Osteoblast (primary cell): ENCODE results near the gene ULK4. TPM values are rescaled to one million over a fixed set of nuclear protein-coding genes. Genes with fewer than 3 reads are reported as not detected.
A peak's percentile ranks its signal among the peaks of the same experiment; 100 is the strongest.

Experiments
- DNase-seq: peaks from one replicate; pipeline ENCODE4 v3.0.0; 2011; ENCODE audit warnings: low spot score, mixed read lengths; ENCODE audit not compliant: insufficient read length; ENCODE audit errors: missing footprints
- H2AFZ ChIP-seq: 2 replicates; pipeline ENCODE4 v1.6.0; 2011; ENCODE audit warnings: mild to moderate bottlenecking, low read length
- H3K27ac ChIP-seq: 2 replicates; pipeline ENCODE4 v1.5.1; 2011; ENCODE audit warnings: mild to moderate bottlenecking, low read depth, low read length, moderate library complexity
- H3K27me3 ChIP-seq: 2 replicates; pipeline ENCODE4 v1.6.0; 2012; ENCODE audit warnings: mild to moderate bottlenecking, control low read depth, inconsistent platforms, low read length, moderate library complexity; ENCODE audit not compliant: insufficient read depth
- H3K36me3 ChIP-seq: 2 replicates; pipeline ENCODE4 v1.5.1; 2011; ENCODE audit warnings: mild to moderate bottlenecking, low read length, control low read depth, moderate library complexity; ENCODE audit not compliant: insufficient read depth
- H3K4me1 ChIP-seq: 2 replicates; pipeline ENCODE4 v1.5.1; 2011; ENCODE audit warnings: mild to moderate bottlenecking, low read length, control low read depth, moderate library complexity; ENCODE audit not compliant: insufficient read depth
- H3K4me2 ChIP-seq: 2 replicates; pipeline ENCODE4 v1.6.0; 2011; ENCODE audit warnings: mild to moderate bottlenecking, low read length; ENCODE audit not compliant: insufficient read depth
- H3K4me3 ChIP-seq: fragments of 200-600 bp; sonication (generic); 3 replicates; pipeline ENCODE4 v1.5.1; 2012; ENCODE audit warnings: mild to moderate bottlenecking, low read length, inconsistent platforms; ENCODE audit not compliant: insufficient read depth
- H3K79me2 ChIP-seq: 2 replicates; pipeline ENCODE4 v1.6.0; 2012; ENCODE audit warnings: mild to moderate bottlenecking, low read length, control low read depth, inconsistent platforms; ENCODE audit not compliant: insufficient read depth
- H3K9me3 ChIP-seq: 2 replicates; pipeline ENCODE4 v1.5.1; 2011; ENCODE audit warnings: low read depth, low read length, control low read depth
- H4K20me1 ChIP-seq: 2 replicates; pipeline ENCODE4 v1.6.0; 2012; ENCODE audit warnings: mild to moderate bottlenecking, low read length, control low read depth; ENCODE audit not compliant: insufficient read depth
- total RNA-seq: library from RNA; depleted of rRNA; stranded (reverse); fragments of >200 nt; gene quantifications from 2 replicates; pipeline ENCODE4 v1.2.3, GENCODE V29; 2012
- TF ChIP-seq, protein P1 (sequence below): IDR thresholded peaks from 2 replicates; pipeline ENCODE4 v1.5.1; 2011; ENCODE audit warnings: mild to moderate bottlenecking, low read depth, low read length, moderate library complexity; ENCODE audit errors: extremely low read depth

Gene ULK4
- total RNA-seq, 1 donor, result 20.6 TPM

DNA sequence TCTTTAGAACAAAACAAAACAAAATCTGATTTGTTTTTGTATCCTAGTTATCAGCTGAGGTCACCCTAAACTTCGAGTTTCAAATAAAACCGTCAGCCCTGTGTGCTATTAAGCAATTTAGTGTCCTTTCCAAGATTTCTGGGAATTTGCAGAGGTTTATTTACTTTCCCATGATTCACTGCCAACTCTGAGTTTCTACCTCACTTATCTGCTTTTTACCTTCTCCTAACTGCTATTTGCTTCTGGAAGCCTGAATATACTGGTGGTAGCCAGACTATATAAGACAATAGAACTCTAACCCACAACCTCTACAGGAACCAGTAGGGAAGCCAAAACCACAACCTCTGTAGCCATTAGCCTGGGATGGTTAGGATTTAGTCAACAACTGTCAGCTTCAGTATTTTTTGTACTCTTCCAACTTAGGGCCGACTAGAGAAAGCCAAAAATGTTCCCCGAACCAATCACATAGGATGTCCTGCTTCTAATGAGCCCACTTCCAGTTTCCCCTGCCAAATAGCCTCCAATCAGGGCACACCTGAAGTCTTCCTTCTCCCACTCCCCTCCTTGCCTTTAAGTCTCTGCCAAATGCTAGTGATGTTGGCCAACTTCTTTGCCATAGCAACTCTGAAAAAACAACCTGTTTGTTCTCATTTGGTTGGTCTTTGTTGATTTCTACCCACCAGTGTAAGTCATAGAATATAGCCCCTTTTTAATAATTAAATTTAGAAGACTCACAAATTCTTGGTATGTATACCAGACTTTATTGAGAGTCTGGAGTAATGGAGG is 273.1 kb downstream of the ULK4 start:
- Histone ChIP-seq H2AFZ (no peak overlapping the region), H3K9me3 (no peaks in the 10 kb centered on the region), H3K4me1 (peaks cover 25% of the 10 kb centered on the region), H4K20me1 (no peaks in the 10 kb centered on the region), H3K79me2 (no peaks in the 10 kb centered on the region), H3K4me3 (no peak overlapping the region), H3K27ac (peak overlapping the region; percentile 72), H3K36me3 (no peaks in the 10 kb centered on the region), H3K4me2 (no peak overlapping the region), H3K27me3 (no peaks in the 10 kb centered on the region)
- TF ChIP-seq, protein P1, sequence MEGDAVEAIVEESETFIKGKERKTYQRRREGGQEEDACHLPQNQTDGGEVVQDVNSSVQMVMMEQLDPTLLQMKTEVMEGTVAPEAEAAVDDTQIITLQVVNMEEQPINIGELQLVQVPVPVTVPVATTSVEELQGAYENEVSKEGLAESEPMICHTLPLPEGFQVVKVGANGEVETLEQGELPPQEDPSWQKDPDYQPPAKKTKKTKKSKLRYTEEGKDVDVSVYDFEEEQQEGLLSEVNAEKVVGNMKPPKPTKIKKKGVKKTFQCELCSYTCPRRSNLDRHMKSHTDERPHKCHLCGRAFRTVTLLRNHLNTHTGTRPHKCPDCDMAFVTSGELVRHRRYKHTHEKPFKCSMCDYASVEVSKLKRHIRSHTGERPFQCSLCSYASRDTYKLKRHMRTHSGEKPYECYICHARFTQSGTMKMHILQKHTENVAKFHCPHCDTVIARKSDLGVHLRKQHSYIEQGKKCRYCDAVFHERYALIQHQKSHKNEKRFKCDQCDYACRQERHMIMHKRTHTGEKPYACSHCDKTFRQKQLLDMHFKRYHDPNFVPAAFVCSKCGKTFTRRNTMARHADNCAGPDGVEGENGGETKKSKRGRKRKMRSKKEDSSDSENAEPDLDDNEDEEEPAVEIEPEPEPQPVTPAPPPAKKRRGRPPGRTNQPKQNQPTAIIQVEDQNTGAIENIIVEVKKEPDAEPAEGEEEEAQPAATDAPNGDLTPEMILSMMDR, result no peak
- no peak for DNase-seq

DNA sequence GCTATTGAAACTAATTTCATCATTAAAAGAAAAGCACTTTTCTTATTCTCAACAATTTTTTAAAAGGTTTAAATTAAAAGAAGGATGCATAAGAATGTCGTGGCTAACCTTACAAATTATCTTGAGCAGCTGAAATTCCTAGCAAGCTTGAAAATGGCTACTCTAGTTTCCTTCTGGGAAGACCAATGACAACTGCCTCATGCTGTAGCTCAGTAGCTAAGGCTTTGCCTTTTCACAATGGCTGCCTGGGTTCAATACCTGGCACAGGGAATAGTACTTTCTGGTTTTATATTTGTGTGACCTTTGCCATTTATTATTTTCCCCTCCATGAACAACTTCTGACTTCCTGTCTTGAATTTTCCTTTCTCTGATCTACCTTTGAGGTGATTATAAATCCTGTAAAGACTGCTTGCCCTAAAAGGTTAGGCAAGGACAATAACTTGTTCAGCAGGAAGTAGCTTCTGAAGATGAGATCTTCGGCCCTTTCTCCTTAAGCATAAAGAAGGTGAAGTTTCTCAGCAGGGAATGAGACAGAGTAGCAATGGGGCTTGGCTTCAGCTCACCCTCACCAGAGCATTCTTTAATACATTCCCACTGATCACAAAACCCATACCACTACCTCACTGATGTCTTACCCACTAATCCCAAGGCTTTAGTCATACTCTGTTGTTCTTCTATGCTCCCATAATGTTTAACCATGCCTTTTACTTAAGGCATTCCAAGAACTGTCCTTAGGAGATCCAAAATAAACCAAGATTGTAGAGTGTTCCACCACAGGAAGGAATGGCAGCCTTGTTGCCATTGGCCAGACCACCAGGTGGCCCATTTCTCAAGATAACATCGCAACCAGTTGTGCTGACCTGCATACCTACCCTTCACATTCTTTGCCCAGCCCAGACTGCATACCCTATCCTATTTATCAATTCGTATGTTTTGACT is 276.8 kb downstream of the ULK4 start:
- H3K4me1 ChIP-seq, result peaks cover 55% of the 10 kb centered on the region
- H4K20me1 ChIP-seq, result no peaks in the 10 kb centered on the region
- no peak overlapping the region for H3K4me3 ChIP-seq
- H3K4me2 ChIP-seq, result no peak overlapping the region
- no peaks in the 10 kb centered on the region for H3K36me3 ChIP-seq
- no peaks in the 10 kb centered on the region for H3K27me3 ChIP-seq
- H3K79me2 ChIP-seq, result no peaks in the 10 kb centered on the region
- H3K9me3 ChIP-seq, result no peaks in the 10 kb centered on the region
- H2AFZ ChIP-seq, result no peak overlapping the region
- DNase-seq, result no peak
- TF ChIP-seq, protein P1, result no peak
- peak overlapping the region; percentile 100 for H3K27ac ChIP-seq

DNA sequence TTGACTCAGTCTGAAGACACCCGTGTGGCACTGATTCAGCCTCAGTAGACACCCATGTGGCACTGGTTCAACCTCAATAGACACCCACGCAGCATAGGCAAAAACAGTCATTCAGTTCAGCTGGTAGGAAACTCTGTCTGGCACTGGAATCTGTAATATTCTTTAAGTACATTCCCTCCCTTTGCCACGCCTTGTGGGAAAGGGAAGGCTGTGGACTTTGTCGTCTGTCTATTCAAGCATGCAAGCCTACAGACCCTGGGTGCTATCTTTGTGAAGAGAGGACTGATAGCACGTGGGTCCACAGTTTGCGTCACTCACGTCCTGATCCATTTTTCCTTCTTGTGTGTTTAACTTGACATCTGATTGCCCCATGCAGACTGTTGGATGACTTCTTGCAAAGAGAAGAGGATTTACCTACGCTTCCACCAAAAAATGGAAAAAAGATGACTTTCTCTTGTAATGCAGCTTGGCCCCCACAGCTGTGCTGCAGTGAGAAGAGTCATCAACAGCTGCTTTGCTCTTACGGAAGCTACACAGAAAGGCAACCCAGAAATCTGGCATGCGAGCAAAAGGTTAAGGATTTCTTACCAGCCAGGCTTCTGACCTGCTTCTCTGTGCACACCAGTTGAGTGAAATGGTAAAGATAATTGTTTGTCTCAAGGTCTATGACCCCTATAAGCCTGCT is 278.1 kb downstream of the ULK4 start:
- H3K79me2 ChIP-seq, result no peaks in the 10 kb centered on the region
- H3K4me3 ChIP-seq, result peak overlapping the region; percentile 55
- no peaks in the 10 kb centered on the region for H4K20me1 ChIP-seq
- H3K27me3 ChIP-seq, result no peaks in the 10 kb centered on the region
- no peaks in the 10 kb centered on the region for H3K9me3 ChIP-seq
- H3K4me2 ChIP-seq, result peak overlapping the region; percentile 84
- H3K27ac ChIP-seq, result peak overlapping the region; percentile 100
- no peaks in the 10 kb centered on the region for H3K36me3 ChIP-seq
- no peak overlapping the region for H2AFZ ChIP-seq
- TF ChIP-seq, protein P1, result no peak
- peaks cover 53% of the 10 kb centered on the region for H3K4me1 ChIP-seq
- peak; percentile 60 for DNase-seq
